Activated T-cell treated with anti-CD3 and anti-CD28 coated beads, Interleukin-2, amount 50 U/mL, for 4 hours (primary cell): ENCODE results near the gene XYLB. TPM values are rescaled to one million over a fixed set of nuclear protein-coding genes. Genes with fewer than 3 reads are reported as not detected.
A peak's percentile ranks its signal among the peaks of the same experiment; 100 is the strongest.
"Not testable (repeated sequence)": the region's sequence is repeated elsewhere in the genome, so short reads cannot be mapped to it uniquely, and the experiment has no call there.

Experiments used
- ATAC-seq, 2 donors: fragments of 200-7000 bp; cut with Tn5 transposase; one replicate each; pipeline ENCODE4 v1.10.0; 2021
- DNase-seq: peaks from one replicate; pipeline ENCODE4 v3.0.0-alpha.2; 2020
- H3K27me3 Mint-ChIP-seq: one replicate; pipeline ENCODE4 v1.8.0; 2021; ENCODE audit warnings: low read depth, mixed read lengths
- H3K36me3 Mint-ChIP-seq: one replicate; pipeline ENCODE4 v1.8.0; 2022; ENCODE audit warnings: mixed read lengths; ENCODE audit not compliant: insufficient read depth
- H3K4me1 Mint-ChIP-seq: one replicate; pipeline ENCODE4 v1.8.0; 2021; ENCODE audit warnings: low read depth, mixed read lengths
- H3K4me3 Mint-ChIP-seq: one replicate; pipeline ENCODE4 v1.8.0; 2021; ENCODE audit warnings: mild to moderate bottlenecking, moderate library complexity, mixed read lengths
- H3K9me3 Mint-ChIP-seq: one replicate; pipeline ENCODE4 v1.8.0; 2021; ENCODE audit warnings: mixed read lengths
- total RNA-seq, 3 donors: library from RNA; stranded (reverse); gene quantifications; one replicate each; pipeline ENCODE4 v1.2.1, GENCODE V29; 2021

Gene XYLB
- total RNA-seq, 3 donors from 2014 or later: 4.2 to 6.4 (median 5.9) TPM

DNA sequence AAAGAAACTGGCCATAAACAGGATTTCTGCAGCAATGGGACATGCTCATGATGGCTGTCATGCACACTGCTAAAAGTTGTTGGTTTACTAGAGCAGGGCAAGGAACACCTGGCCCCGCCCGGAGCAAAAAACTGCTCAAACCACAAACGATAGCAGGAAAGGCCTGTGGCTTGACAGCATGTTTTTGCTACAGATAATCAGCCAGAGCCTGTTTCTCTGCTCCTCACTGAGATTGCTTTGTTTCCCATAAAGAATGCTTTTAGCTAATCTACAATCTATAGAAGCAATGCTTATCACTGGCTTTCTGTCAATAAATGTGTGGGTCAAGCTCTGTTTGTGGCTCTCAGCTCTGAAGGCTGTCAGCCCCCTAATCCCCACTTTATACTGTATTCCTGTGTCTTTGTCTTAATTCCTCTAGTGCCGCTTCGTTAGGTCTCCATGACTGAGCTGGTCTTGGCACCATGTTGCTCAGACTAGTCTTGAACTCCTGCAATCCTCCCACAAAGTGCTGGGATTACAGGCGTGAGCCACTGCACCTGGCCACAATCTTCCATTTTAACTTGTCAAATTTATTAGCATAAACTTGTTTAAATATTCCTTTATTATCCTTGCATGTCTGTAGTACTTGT, 80.3 kb downstream of the XYLB start:
- not testable (repeated sequence) for DNase-seq, H3K36me3 Mint-ChIP-seq, ATAC-seq

DNA sequence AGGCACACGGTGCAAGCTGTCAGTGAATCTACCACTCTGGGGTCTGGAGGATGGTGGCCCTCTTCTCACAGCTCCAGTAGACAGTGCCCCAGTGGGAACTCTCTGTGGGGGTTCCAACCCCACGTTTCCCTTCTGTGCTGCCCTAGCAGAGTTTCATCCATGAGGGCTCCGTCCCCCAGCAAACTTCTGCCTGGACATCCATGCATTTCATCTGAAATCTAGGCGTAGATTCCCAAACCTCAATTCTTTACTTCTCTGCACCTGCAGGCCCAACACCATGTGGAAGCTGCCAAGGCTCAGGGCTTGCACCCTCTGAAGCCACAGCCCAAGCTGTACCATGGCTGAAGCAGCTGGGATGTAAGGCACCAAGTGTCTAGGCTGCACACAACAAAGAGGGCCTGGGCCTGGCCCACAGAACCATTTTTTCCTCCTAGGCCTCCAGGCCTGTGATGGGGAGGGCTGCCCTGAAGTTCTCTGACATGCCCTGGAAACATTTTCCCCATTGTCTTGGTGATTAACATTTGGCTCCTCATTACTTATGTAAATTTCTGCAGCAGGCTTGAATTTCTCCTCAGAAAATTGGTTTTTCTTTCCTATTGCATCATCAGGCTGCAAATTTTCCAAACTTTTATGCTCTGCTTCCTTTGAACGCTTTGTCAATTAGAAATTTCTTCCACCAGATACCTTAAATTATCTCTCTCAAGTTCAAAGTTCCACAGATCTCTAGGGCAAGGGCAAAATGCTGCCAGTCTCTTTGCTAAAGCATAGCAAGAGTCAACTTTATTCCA, 86.5 kb downstream of the XYLB start:
- H3K9me3 Mint-ChIP-seq: peaks cover 33% of the 10 kb centered on the region
- H3K36me3 Mint-ChIP-seq: not testable (repeated sequence)

More for the DNA sequence above, 80.3 kb downstream of the XYLB start:
- H3K27me3 Mint-ChIP-seq, H3K4me3 Mint-ChIP-seq, H3K9me3 Mint-ChIP-seq: not testable (repeated sequence)
- H3K4me1 Mint-ChIP-seq: peaks cover 40% of the 10 kb centered on the region

DNA sequence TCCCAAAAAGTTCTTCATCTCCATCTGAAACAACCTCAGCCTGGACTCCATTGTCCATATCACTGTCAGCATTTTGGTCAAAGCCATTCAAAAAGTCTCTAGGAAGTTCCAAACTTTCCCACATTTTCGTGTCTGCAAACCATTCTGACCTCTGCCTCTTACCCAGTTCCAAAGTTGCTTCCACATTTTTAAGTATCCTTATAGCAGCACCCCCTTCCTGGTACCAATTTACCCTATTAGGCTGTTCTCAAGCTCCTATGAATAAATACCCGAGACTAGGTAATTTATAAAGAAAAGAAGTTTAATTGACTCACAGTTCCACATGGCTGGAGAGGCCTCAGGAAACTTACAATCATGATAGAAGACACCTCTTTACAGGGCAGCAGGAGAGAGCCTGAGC, 87.1 kb downstream of the XYLB start:
- not testable (repeated sequence) for DNase-seq, H3K27me3 Mint-ChIP-seq, H3K36me3 Mint-ChIP-seq, ATAC-seq, H3K4me3 Mint-ChIP-seq
- H3K9me3 Mint-ChIP-seq: peaks cover 33% of the 10 kb centered on the region
- H3K4me1 Mint-ChIP-seq: peaks cover 12% of the 10 kb centered on the region

More for the DNA sequence above, 86.5 kb downstream of the XYLB start:
- H3K4me3 Mint-ChIP-seq, DNase-seq, ATAC-seq, H3K27me3 Mint-ChIP-seq: not testable (repeated sequence)
- H3K4me1 Mint-ChIP-seq: peaks cover 13% of the 10 kb centered on the region

DNA sequence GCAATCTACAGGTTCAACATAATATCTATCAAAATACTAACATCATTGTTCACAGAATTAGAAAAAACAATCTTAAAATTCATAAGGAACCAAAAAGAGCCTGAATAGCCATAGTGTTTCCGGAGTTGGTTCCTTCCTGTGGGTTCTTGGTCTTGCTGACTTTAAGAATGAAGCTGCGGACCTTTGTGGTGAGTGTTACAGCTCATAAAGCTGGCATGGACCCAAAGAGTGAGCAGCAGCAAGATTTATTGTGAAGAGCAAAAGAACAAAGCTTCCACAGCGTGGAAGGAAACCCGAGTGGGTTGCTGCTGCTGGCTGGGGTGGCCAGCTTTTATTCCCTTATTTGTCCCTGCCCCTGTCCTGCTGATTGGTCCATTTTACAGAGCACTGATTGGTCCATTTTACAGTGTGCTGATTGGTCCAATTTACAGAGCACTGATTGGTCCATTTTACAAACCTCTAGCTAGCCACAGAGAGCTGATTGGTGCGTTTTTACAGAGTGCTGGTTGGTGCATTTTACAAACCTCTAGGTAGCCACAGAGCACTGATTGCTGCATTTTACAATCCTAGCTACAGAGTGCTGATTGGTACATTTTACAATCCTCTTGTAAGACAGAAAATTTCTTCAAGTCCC, 92.0 kb downstream of the XYLB start:
- H3K4me1 Mint-ChIP-seq, ATAC-seq, H3K36me3 Mint-ChIP-seq, H3K27me3 Mint-ChIP-seq, H3K4me3 Mint-ChIP-seq, DNase-seq: not testable (repeated sequence)
- H3K9me3 Mint-ChIP-seq: peaks cover 19% of the 10 kb centered on the region

DNA sequence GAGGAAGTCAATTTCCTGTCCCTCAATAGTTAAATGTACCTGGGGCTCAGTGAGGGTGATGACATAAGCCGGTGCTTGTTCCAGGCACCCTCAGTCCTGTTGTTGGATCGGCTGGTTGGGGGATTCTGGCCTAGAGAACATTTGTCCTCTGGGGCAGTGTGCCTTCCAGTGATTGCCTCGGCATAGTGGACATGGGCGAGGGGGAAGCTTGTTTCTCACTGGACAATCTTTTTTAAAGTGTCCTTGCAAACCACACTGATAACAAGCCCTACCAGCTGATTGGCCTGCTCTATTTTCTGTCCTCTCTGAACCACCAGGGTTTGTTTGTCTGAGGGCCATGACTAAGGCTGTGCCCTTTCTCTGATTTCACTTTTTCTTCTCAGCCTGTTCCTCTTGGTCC, 96.6 kb downstream of the XYLB start:
- not testable (repeated sequence) for ATAC-seq, H3K9me3 Mint-ChIP-seq, H3K4me1 Mint-ChIP-seq, H3K27me3 Mint-ChIP-seq, H3K4me3 Mint-ChIP-seq, H3K36me3 Mint-ChIP-seq, DNase-seq

DNA sequence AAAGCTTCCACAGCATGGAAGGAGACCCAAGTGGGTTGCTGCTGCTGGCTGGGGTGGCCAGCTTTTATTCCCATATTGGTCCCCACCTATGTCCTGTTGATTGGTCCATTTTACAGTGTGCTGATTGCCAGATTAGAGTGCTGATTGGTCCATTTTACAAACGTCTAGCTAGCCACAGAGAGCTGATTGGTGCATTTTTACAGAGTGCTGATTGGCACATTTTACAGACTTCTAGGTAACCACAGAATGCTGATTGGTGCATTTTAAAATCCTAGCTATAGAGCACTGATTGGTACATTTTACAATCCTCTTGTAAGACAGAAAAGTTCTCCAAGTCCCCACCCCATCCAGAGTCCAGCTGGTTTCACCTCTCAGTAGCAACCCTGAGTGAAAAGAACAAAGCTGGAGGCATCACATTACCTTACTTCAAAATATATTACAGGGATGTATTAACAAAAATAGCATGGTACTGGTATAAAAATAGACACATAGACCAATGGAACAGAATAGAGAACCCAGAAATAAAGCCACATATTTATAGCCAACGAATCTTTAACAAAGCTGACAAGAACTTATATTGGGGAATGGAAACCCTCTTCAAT, 99.6 kb downstream of the XYLB start:
- Mint-ChIP-seq H3K27me3 (peaks cover 8% of the 10 kb centered on the region), H3K9me3 (peaks cover 4% of the 10 kb centered on the region), H3K4me3 (no peak overlapping the region), H3K36me3 (no peaks in the 10 kb centered on the region), H3K4me1 (no peaks in the 10 kb centered on the region)
- no peak for DNase-seq
- ATAC-seq: no peak

DNA sequence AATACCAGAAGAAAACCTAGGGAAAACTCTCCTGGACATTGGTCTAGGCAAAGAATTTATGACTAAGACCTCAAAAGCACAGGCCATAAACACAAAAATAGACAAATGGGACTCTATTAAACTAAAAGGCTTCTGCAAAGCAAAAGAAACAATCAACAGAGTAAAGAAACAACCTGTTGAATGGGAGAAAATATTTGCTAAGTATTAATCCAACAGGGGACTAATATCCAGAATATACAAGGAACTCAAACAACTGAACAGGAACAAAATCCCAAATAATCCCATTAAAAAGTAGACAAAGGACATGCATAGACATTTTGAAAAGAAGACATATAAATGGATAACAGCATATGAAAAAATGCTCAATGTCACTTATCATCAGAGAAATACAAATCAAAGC, 100.2 kb downstream of the XYLB start:
- DNase-seq: no peak
- peaks cover 4% of the 10 kb centered on the region for H3K9me3 Mint-ChIP-seq
- no peaks in the 10 kb centered on the region for H3K36me3 Mint-ChIP-seq
- no peak overlapping the region for H3K4me3 Mint-ChIP-seq
- H3K4me1 Mint-ChIP-seq: no peaks in the 10 kb centered on the region
- ATAC-seq: no peak
- H3K27me3 Mint-ChIP-seq: peaks cover 8% of the 10 kb centered on the region

DNA sequence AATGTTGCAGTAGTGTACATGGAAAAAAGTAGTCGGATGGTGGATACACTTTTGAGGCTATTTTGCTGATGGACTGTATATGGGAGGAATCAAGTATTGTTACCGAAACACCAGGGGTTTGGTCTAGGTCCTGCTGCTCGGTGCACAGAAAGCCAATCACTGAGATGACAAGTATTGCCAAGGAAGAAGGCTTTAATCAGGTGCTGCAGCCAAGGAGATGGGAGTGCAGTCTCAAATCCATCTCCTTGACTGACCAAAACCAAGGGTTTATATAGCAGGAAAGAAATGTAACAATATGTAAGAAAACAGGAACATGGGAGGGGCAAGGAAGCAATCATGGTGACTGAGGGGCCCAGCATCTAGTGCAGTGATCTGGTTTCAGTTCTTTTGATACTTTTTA, 104.3 kb downstream of the XYLB start:
- DNase-seq (no peak), ATAC-seq (no peak)
- Mint-ChIP-seq H3K9me3 (peaks cover 4% of the 10 kb centered on the region), H3K36me3 (no peaks in the 10 kb centered on the region), H3K4me3 (no peak overlapping the region), H3K27me3 (peaks cover 6% of the 10 kb centered on the region), H3K4me1 (peaks cover 12% of the 10 kb centered on the region)

DNA sequence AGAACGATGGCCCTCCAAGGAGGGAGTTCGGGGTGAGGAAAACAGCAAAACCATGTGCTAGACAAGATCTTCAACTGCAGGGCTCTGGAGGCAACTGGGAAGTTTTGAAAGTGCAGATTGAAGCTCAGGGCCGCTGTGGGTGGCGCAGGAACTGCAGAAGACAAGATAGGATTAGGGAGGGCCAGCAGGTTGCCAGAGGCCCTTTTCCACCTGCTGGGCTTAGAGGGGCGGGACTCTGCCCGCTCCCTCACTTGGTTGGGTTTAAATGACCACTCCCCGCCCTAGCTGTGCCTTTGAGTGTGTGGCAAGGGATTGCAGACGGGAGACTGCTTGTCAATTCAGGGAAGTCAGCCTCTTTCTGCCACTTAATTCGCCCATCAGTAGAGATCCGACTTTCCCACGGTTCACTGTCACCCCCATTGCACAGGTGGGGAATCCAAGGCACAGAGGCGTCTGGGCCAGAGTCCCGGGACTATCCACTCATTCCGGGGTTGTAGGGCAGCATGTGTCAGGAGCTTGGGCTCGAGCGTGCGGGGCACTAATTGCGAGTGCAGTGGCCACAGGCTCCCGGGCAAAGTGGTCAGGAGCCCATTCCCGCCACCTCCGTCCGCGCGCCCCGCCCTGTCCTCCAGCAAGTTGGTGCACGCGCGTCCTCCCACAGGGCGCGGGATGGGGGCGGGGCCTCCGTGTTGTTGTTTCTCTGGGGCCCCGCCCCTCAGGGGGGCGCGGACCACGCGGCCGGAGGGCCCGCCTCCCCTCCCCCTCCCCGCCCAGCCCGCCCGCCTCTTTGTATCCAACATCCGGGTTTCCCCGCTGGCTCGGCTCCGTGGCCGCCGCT, 106.7 kb downstream of the XYLB start, which contains the start of gene ACVR2B:
ACVR2B (plus strand) TSS at position 816 of the 838 bp plus-strand sequence. CDS start 433 bp downstream, outside the sequence.
- H3K36me3 Mint-ChIP-seq: no peaks in the 10 kb centered on the region
- DNase-seq (peak; percentile 69), ATAC-seq (peak; percentile 49 to 51)
- peaks cover 15% of the 10 kb centered on the region for H3K4me1 Mint-ChIP-seq
- H3K27me3 Mint-ChIP-seq: peaks cover 2% of the 10 kb centered on the region
- H3K9me3 Mint-ChIP-seq: peaks cover 4% of the 10 kb centered on the region
- peak within 1 kb of the TSS; percentile 91 for H3K4me3 Mint-ChIP-seq

DNA sequence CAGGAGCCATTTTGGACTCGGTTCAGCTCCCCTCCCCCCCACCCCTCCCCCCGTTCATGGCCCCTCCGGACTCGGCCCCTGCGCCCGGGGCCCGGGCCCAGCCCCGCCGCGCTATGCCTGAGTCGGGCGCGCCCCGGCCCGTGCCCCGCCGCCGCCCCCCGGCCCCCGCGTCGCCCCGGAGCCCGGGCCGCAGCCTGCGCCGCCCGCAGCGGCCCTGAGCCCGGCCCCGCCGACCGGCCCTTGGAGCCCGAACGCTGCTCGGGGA, 107.3 kb downstream of the XYLB start:
- peak in 1 of 2 donors; percentile 17 for ATAC-seq
- Mint-ChIP-seq H3K4me1 (peaks cover 15% of the 10 kb centered on the region), H3K27me3 (peaks cover 2% of the 10 kb centered on the region), H3K36me3 (no peaks in the 10 kb centered on the region), H3K9me3 (peaks cover 4% of the 10 kb centered on the region), H3K4me3 (peak overlapping the region; percentile 31)
- no peak for DNase-seq

DNA sequence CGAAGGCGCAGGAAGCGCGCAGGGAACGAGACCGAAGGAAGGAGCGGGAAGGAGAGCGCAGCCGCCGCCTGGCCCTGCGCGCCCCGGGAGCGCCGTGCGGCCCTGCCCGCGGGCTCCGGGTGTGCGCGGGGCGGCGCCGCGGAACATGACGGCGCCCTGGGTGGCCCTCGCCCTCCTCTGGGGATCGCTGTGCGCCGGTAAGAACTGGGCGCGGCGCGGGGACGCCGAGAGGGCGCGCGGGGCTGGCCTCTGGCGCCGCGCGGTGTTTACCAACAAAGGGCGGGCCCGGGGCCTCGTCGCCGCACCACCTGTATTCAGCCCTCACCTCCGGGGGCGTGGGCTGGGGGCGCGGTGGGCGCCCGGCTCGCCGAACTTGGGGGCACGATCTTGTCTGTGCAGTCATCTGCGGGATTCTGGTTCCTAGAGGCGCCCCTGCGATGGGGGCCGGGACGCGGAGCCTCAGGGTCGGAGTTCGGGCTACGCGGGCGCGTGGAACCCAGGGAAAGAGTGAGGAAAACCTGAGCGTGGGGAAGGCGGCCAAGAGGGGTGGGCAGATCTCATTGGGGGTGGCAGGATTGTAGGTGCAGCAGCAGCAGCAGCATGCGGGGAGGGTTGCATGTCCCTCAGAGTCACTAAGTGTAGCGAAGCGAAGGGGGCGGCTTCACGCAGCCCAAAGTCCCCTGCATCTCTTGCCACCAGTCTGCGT, 107.7 kb downstream of the XYLB start:
- Mint-ChIP-seq H3K9me3 (peaks cover 4% of the 10 kb centered on the region), H3K4me3 (peak overlapping the region; percentile 91), H3K27me3 (peaks cover 2% of the 10 kb centered on the region), H3K36me3 (no peaks in the 10 kb centered on the region), H3K4me1 (peaks cover 15% of the 10 kb centered on the region)
- DNase-seq: no peak
- ATAC-seq: peak; percentile 64 to 72

DNA sequence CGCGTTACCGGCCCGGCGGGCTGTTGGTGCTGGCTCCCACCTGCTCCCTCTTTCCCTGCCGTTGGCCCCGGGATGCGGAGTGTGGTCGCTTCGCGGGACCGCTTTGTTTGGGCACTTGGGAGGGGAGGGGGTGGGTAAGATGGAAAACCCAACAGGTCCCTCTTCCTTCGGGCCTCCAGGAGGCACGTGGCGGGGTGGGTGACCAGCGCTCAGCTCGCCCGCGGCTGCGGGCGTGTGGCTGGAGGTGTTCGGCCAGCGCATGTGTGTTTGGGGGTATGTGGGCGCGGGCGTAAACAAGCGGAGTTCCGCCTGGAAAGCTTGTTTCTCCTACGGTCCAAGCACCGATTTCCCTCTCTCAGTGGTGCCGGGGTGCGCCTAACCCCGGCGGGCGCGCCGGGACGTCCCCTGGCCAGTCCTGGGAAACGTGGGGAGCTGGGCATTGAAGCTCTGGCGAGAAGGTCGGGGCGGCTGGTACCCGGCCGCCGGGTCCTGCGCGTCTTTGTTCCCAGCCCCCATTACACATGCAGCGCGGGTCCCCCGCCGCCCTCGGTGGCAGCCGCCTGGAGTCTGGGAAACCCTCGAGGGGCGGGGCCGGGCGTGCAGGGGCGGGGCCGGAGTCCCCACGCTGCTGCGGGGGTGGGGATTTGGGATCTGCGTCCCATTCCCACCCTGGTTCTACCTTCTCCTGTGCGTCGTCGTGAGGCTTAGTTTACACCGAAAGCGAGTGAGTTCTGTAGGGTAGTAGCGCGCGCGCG, 108.5 kb downstream of the XYLB start:
- peaks cover 15% of the 10 kb centered on the region for H3K4me1 Mint-ChIP-seq
- H3K36me3 Mint-ChIP-seq: no peaks in the 10 kb centered on the region
- peak overlapping the region; percentile 91 for H3K4me3 Mint-ChIP-seq
- ATAC-seq (peak; percentile 51 to 54), DNase-seq (peak; percentile 21)
- H3K9me3 Mint-ChIP-seq: peaks cover 4% of the 10 kb centered on the region
- H3K27me3 Mint-ChIP-seq: peaks cover 2% of the 10 kb centered on the region
